Upper lobe of left lung (tissue), 6 donors: ENCODE measurements around the gene SELENOM. TPM values are rescaled to one million over a fixed set of nuclear protein-coding genes. Genes with fewer than 3 reads are reported as not detected.
A peak's percentile ranks its signal among the peaks of the same experiment; 100 is the strongest.

Experiments used
- ATAC-seq, 2 donors: fragments of 200-7000 bp; cut with Tn5 transposase; one replicate each; pipeline ENCODE4 v1.9.1; 2022; ENCODE audit warnings: mild to moderate bottlenecking in 2 of 2, moderate library complexity in 2 of 2; ENCODE audit not compliant: low FRiP score in 2 of 2
- DNase-seq, 2 donors: peaks; one replicate each; pipeline ENCODE4 v3.0.0-alpha.2; 2019 to 2020
- H3K27ac ChIP-seq, 4 donors: fragments of 200-600 bp; sonication (generic); one replicate each; pipeline ENCODE4 v1.5.1; 2016 to 2019
- H3K27me3 ChIP-seq, 4 donors: fragments of 200-600 bp; sonication (generic); one replicate each; pipeline ENCODE4 v1.5.1; 2017 to 2019
- H3K36me3 ChIP-seq, 4 donors: fragments of 200-600 bp; sonication (generic); one replicate each; pipeline ENCODE4 v1.5.1; 2016 to 2019
- H3K4me1 ChIP-seq, 4 donors: fragments of 200-600 bp; sonication (generic); one replicate each; pipeline ENCODE4 v1.5.1; 2018 to 2019
- H3K4me3 ChIP-seq, 4 donors: fragments of 200-600 bp; sonication (generic); one replicate each; pipeline ENCODE4 v1.5.1; 2017 to 2019; ENCODE audit warnings: mild to moderate bottlenecking in 2 of 4, moderate library complexity in 1 of 4
- H3K9me3 ChIP-seq, 4 donors: fragments of 200-600 bp; sonication (generic); one replicate each; pipeline ENCODE4 v1.5.1; 2018 to 2019
- EP300 ChIP-seq, 4 donors: sonication (generic); formaldehyde crosslinking; IDR thresholded peaks; one replicate each; pipeline ENCODE4 v1.5.1; 2017; ENCODE audit warnings: antibody characterized with exemption in 4 of 4, control low read depth in 2 of 4
- POLR2A ChIP-seq, 4 donors: fragments of 450-650 bp; IDR thresholded peaks; one replicate each; pipeline ENCODE4 v1.5.1; 2016 to 2017; ENCODE audit warnings: antibody characterized with exemption in 4 of 4, mild to moderate bottlenecking in 2 of 4
- POLR2AphosphoS5 ChIP-seq, 2 donors: sonication (generic); formaldehyde crosslinking; IDR thresholded peaks; one replicate each; pipeline ENCODE4 v1.5.1; 2017; ENCODE audit warnings: antibody characterized with exemption in 2 of 2
- WGBS, 2 donors: methylation state at CpG; one replicate each; pipeline ENCODE4 v1.1.5; 2017 to 2018; 5-methylcytosine and 5-hydroxymethylcytosine counted together
- total RNA-seq, 6 donors: library from RNA; depleted of rRNA in 4 of 6; stranded (reverse); fragments of >200 nt in 4 of 6; gene quantifications; one replicate each; pipeline versions ENCODE4 v1.1.0 to v1.2.1, GENCODE V29; 2016 to 2021
- TF ChIP-seq, protein P1 (sequence below), 6 experiments: fragments of 450-650 bp in 4 of 6; fragments of 200-600 bp in 2 of 6; sonication (generic) in 2 of 6; IDR thresholded peaks; one replicate each; pipeline ENCODE4 v1.5.1; 2016 to 2019; ENCODE audit warnings: antibody characterized with exemption in 6 of 6
- donor health status: DM: no; HTN: no; CAD: no; lungs with moderate emphysema.
- donor health status: DM: no; HTN: yes; CAD: no; lungs with severe emphysema.

The SELENOM gene
- total RNA-seq, 6 donors from 2014 or later: 51.3 to 154 (median 99.7) TPM

DNA sequence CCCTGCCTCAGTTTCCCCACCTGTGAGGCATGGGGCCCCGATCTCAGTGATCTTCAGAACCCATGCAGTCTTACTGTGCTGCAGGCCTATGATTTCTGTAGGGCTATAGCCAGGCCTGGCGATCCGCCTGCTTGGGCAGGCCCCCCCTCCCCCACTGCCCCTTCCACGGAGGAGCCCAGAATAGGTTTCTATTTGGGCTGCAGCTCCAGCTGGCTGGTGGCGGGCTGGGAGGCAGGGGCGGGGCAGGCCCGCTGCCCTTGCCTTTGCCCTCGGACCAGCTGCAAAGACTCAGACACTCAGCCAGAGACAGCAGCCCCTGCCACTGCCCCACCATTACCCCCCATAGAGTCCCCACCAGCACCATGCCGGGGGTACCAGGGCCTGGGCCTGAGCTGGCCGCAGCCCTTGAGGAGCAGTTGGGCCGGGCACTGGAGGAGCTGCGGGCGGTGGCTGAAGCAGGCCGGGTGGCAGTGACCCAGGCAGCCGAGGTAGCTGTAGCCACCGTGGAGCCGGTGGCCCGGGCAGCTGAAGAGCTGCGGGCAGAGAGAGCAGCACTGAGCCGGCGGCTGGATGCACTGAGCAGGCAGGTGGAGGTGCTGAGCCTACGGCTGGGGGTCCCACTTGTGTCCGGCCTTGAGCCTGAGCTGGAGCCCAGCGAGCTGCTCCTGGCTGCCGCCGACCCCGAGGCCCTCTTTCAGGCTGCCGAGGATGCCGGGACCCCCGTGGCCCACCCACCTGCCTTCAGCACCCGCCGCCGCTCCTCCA is 14.1 kb downstream of the SELENOM start:
- Histone ChIP-seq H3K4me3 (no peak overlapping the region), H3K4me1 (peaks cover 0 to 5% (median 3%) of the 10 kb centered on the region in 4 donors), H3K27ac (peak overlapping the region in 2 of 4 donors; percentile 27 to 50), H3K36me3 (peaks cover 2 to 98% (median 65%) of the 10 kb centered on the region in 4 donors), H3K27me3 (no peaks in the 10 kb centered on the region), H3K9me3 (no peaks in the 10 kb centered on the region)
- 93 to 96% methylated on average over 13 to 29 of the region's 33 CpGs for WGBS, 2 donors
- TF ChIP-seq, protein P1, sequence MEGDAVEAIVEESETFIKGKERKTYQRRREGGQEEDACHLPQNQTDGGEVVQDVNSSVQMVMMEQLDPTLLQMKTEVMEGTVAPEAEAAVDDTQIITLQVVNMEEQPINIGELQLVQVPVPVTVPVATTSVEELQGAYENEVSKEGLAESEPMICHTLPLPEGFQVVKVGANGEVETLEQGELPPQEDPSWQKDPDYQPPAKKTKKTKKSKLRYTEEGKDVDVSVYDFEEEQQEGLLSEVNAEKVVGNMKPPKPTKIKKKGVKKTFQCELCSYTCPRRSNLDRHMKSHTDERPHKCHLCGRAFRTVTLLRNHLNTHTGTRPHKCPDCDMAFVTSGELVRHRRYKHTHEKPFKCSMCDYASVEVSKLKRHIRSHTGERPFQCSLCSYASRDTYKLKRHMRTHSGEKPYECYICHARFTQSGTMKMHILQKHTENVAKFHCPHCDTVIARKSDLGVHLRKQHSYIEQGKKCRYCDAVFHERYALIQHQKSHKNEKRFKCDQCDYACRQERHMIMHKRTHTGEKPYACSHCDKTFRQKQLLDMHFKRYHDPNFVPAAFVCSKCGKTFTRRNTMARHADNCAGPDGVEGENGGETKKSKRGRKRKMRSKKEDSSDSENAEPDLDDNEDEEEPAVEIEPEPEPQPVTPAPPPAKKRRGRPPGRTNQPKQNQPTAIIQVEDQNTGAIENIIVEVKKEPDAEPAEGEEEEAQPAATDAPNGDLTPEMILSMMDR (IDR thresholded peaks at IDR 0.05): no peak
- TF ChIP-seq POLR2A (IDR thresholded peaks at IDR 0.05) (no peak), POLR2AphosphoS5 (IDR thresholded peaks at IDR 0.05) (no peak), EP300 (IDR thresholded peaks at IDR 0.05) (no peak)
- ATAC-seq (no peak), DNase-seq (peak in 1 of 2 donors; percentile 81)

DNA sequence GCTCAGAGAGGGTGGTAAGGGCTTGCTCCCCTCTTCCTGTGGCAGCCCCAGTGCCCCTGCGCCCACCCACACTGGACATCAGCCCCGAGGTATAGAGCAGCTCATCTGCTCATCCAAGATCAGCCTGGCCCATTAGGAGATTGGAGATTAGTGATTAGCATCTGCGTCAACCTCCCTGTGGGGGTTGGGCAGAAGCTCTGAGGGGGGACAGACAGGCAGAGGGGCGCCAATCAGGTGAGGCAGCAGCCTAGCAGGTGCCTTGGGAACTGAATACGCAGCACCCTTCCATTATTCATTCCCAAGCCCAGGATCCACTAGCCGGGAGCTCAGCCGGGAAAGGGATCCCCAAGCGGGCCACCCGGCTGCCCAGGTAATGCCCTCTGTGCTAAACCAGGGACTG is 15.2 kb downstream of the SELENOM start:
- H3K4me3 ChIP-seq: no peak overlapping the region
- peaks cover 2 to 98% (median 65%) of the 10 kb centered on the region in 4 donors for H3K36me3 ChIP-seq
- 96 to 100% methylated on average over 4 to 6 of the region's 9 CpGs for WGBS, 2 donors
- DNase-seq (no peak), ATAC-seq (no peak)
- no peaks in the 10 kb centered on the region for H3K27me3 ChIP-seq
- TF ChIP-seq EP300 (IDR thresholded peaks at IDR 0.05): no peak
- no peak for TF ChIP-seq POLR2AphosphoS5 (IDR thresholded peaks at IDR 0.05)
- TF ChIP-seq, protein P1 (IDR thresholded peaks at IDR 0.05): no peak
- TF ChIP-seq POLR2A (IDR thresholded peaks at IDR 0.05): no peak
- no peaks in the 10 kb centered on the region for H3K9me3 ChIP-seq
- peak overlapping the region in 2 of 4 donors; percentile 34 to 50 for H3K27ac ChIP-seq
- peaks cover 0 to 5% (median 3%) of the 10 kb centered on the region in 4 donors for H3K4me1 ChIP-seq

DNA sequence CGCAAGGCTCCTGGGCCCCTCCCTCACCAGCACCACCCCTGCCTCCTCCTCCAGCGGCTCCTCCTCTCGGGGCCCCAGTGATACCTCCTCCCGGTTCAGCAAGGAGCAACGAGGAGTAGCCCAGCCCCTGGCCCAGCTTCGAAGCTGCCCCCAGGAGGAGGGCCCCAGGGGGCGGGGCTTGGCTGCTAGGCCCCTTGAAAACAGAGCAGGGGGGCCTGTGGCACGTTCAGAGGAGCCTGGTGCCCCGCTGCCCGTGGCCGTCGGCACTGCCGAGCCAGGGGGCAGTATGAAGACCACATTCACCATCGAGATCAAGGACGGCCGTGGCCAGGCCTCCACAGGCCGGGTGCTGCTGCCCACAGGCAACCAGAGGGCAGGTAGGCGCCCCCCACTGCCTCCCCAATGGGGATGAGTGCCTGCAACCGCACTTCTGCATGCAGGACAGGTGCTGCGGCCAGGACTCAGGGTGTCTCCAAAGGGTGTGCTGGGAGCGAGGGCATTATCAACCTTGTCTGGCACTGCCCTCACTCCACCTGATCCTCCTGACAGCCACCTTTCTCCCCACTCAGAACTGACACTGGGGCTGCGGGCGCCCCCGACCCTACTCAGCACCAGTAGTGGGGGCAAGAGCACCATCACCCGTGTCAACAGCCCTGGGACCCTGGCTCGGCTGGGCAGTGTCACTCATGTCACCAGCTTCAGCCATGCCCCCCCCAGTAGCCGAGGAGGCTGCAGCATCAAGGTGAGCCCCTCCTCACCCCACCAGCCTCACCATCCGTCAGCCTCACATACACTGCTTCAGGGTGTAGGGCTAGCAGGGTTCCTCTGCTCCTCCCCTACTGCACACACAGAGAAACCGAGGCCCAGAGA is 16.0 kb downstream of the SELENOM start:
- peaks cover 0 to 12% (median 5%) of the 10 kb centered on the region in 4 donors for H3K4me1 ChIP-seq
- DNase-seq (no peak), ATAC-seq (no peak)
- peaks cover 2 to 90% (median 57%) of the 10 kb centered on the region in 4 donors for H3K36me3 ChIP-seq
- 88 to 91% methylated on average over 10 to 26 of the region's 29 CpGs for WGBS, 2 donors
- no peaks in the 10 kb centered on the region for H3K27me3 ChIP-seq
- H3K9me3 ChIP-seq: no peaks in the 10 kb centered on the region
- TF ChIP-seq EP300 (IDR thresholded peaks at IDR 0.05) (no peak), POLR2A (IDR thresholded peaks at IDR 0.05) (no peak), POLR2AphosphoS5 (IDR thresholded peaks at IDR 0.05) (no peak)
- TF ChIP-seq, protein P1 (IDR thresholded peaks at IDR 0.05): no peak
- peak overlapping the region in 3 of 4 donors; percentile 7 to 24 (median 16) for H3K27ac ChIP-seq
- H3K4me3 ChIP-seq: no peak overlapping the region

DNA sequence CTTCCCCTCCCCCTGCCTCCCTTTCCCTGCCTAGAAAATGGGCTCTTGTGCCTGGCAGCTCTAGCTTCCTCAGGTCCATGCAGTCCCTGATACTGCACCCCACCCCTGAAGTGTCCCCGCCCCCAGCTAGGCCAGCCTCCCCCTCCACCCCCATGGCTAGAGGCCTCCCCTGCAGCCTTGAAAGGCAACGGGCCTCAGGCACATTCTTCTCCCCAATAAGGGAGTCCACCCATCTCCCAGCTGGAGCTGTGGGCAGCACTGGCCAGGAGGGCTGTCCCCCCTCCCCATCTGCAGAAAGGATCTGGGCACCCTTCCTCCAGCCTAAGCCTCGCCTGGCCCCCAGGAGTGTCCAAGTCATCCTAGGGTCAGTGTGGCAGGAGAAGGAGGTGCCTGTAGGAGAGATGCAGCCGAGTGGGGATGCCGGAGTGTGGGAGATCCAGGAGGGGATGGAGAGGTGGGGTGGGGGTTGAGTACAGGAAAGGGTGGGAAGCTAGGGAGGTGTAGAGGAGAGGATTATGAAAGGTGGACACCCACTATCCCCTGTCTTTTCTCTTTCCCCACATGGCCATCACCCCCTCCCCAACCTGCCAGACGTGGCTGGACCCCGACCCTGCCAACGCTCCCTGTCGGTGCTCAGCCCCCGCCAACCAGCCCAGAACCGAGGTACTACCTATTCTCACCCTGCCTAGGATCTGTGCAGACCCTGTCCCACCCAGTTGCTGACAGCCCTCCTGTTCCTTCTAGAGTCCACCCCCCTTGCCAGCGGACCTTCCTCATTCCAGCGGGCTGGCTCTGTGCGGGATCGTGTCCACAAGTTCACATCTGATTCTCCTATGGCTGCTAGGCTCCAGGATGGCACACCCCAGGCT is 16.9 kb downstream of the SELENOM start:
- Histone ChIP-seq H3K4me1 (peaks cover 9 to 18% (median 13%) of the 10 kb centered on the region in 4 donors), H3K9me3 (no peaks in the 10 kb centered on the region), H3K27ac (peak overlapping the region in 2 of 4 donors; percentile 24 to 59), H3K36me3 (peaks cover 2 to 83% (median 52%) of the 10 kb centered on the region in 4 donors), H3K4me3 (no peak overlapping the region), H3K27me3 (no peaks in the 10 kb centered on the region)
- DNase-seq (no peak), ATAC-seq (no peak)
- TF ChIP-seq EP300 (IDR thresholded peaks at IDR 0.05): no peak
- no peak for TF ChIP-seq POLR2A (IDR thresholded peaks at IDR 0.05)
- TF ChIP-seq POLR2AphosphoS5 (IDR thresholded peaks at IDR 0.05): no peak
- TF ChIP-seq, protein P1 (IDR thresholded peaks at IDR 0.05): no peak
- WGBS, 2 donors: 89 to 92% methylated on average over 14 to 15 of the region's 15 CpGs
